ENCODE results near the gene COBLL1. TPM values are rescaled to one million over a fixed set of nuclear protein-coding genes. Genes with fewer than 3 reads are reported as not detected.

Gene COBLL1
- polyA plus RNA-seq, 12 donors: 7.1 to 25.9 (median 9.9) TPM; not detected in 1

GRCh38 chr2:164757934-164758695, 83.5 kb downstream of the COBLL1 start:
- no peak for DNase-seq

GRCh38 chr2:164756773-164757172, 84.8 kb downstream of the COBLL1 start:
- DNase-seq: no peak

GRCh38 chr2:164755952-164756351, 85.7 kb downstream of the COBLL1 start:
- DNase-seq: peak; percentile 14

- DNase-seq: no peak
Observed at GRCh38 chr2:164754157-164755093, 87.2 kb downstream of the COBLL1 start.

- peak; percentile 49 for DNase-seq
Observed at GRCh38 chr2:164752956-164753355, 88.7 kb downstream of the COBLL1 start.

- no peak for DNase-seq
Observed at GRCh38 chr2:164747783-164748433, 93.7 kb downstream of the COBLL1 start.

- DNase-seq: no peak
Observed at GRCh38 chr2:164747140-164747539, 94.5 kb downstream of the COBLL1 start.

- DNase-seq: no peak
Observed at GRCh38 chr2:164746713-164747112, 94.9 kb downstream of the COBLL1 start.

- no peak for DNase-seq
Observed at GRCh38 chr2:164745012-164745797, 96.4 kb downstream of the COBLL1 start.

- no peak for DNase-seq
Observed at GRCh38 chr2:164742738-164743317, 98.8 kb downstream of the COBLL1 start.

- DNase-seq: no peak
Observed at GRCh38 chr2:164739966-164740365, 101.7 kb downstream of the COBLL1 start.

- DNase-seq: peak; percentile 69
Observed at GRCh38 chr2:164737612-164738081, 104.0 kb downstream of the COBLL1 start.

GRCh38 chr2:164735309-164735919, 106.2 kb downstream of the COBLL1 start:
- DNase-seq: no peak

GRCh38 chr2:164734196-164734595, 107.4 kb downstream of the COBLL1 start:
- DNase-seq: no peak

- DNase-seq: no peak
Observed at GRCh38 chr2:164725542-164725941, 116.1 kb downstream of the COBLL1 start.

- DNase-seq: no peak
Observed at GRCh38 chr2:164722616-164723338, 118.8 kb downstream of the COBLL1 start.

- DNase-seq: no peak
Observed at GRCh38 chr2:164721430-164721829, 120.2 kb downstream of the COBLL1 start.

GRCh38 chr2:164719996-164720941, 121.4 kb downstream of the COBLL1 start:
- DNase-seq: no peak
